GM18870 (cell line): ENCODE results near the gene NR3C2.

ENCODE experiments used
- ATAC-seq: cut with Tn5 transposase; IDR thresholded peaks from one replicate; pipeline ENCODE4 v1.9.1; 2021; ENCODE audit warnings: moderate library complexity; ENCODE audit not compliant: unreplicated experiment

Gene NR3C2

GRCh38 chr4:148441986-148442831 lies at the start of gene NR3C2:
TSS of gene NR3C2 (minus strand) at chr4:148442414.
- peak; percentile 99 for ATAC-seq

- ATAC-seq, result no peak
Measured at GRCh38 chr4:148487181-148487580, 45.0 kb upstream of the NR3C2 start.

GRCh38 chr4:148481636-148482035 lies 39.4 kb upstream of the NR3C2 start:
- ATAC-seq, result no peak

GRCh38 chr4:148477276-148477675 lies 35.1 kb upstream of the NR3C2 start:
- no peak for ATAC-seq

- ATAC-seq, result no peak
Measured at GRCh38 chr4:148469938-148470337, 27.7 kb upstream of the NR3C2 start.

GRCh38 chr4:148454835-148455234 lies 12.6 kb upstream of the NR3C2 start:
- no peak for ATAC-seq

- ATAC-seq, result no peak
Measured at GRCh38 chr4:148453833-148454232, 11.6 kb upstream of the NR3C2 start.

- ATAC-seq, result no peak
Measured at GRCh38 chr4:148452970-148453369, 10.8 kb upstream of the NR3C2 start.

- ATAC-seq, result no peak
Measured at GRCh38 chr4:148449921-148450320, 7.7 kb upstream of the NR3C2 start.

- no peak for ATAC-seq
Measured at GRCh38 chr4:148448141-148448540, 5.9 kb upstream of the NR3C2 start.

GRCh38 chr4:148447681-148448080 lies 5.5 kb upstream of the NR3C2 start:
- ATAC-seq, result no peak

- no peak for ATAC-seq
Measured at GRCh38 chr4:148445860-148446330, 3.7 kb upstream of the NR3C2 start.

GRCh38 chr4:148445071-148445859 lies 3.1 kb upstream of the NR3C2 start:
- no peak for ATAC-seq

GRCh38 chr4:148444296-148445070 lies 2.3 kb upstream of the NR3C2 start:
- ATAC-seq, result no peak

GRCh38 chr4:148443512-148444295 lies 1.5 kb upstream of the NR3C2 start:
- no peak for ATAC-seq

GRCh38 chr4:148442832-148443511 lies 758 bp upstream of the NR3C2 start:
- peak; percentile 24 for ATAC-seq

- no peak for ATAC-seq
Measured at GRCh38 chr4:148441624-148441985, 609 bp downstream of the NR3C2 start.

GRCh38 chr4:148438047-148438446 lies 4.2 kb downstream of the NR3C2 start:
- ATAC-seq, result no peak

GRCh38 chr4:148437439-148437838 lies 4.8 kb downstream of the NR3C2 start:
- no peak for ATAC-seq

GRCh38 chr4:148436512-148436911 lies 5.7 kb downstream of the NR3C2 start:
- no peak for ATAC-seq
